Transverse colon (tissue), 4 donors: ENCODE data around the gene ARHGEF10L. TPM values are rescaled to one million over a fixed set of nuclear protein-coding genes. Genes with fewer than 3 reads are reported as not detected.

Source experiments
- DNase-seq: peaks from one replicate; pipeline ENCODE4 v3.0.0-alpha.2; 2019
- H3K27ac ChIP-seq, 4 donors: fragments of 200-600 bp; sonication (generic); 2 replicates each; pipeline ENCODE4 v1.5.1; 2016 to 2018; ENCODE audit warnings: inconsistent platforms in 4 of 4
- H3K27me3 ChIP-seq: fragments of 200-600 bp; sonication (generic); 2 replicates; pipeline ENCODE4 v1.5.1; 2017; ENCODE audit warnings: inconsistent platforms
- H3K36me3 ChIP-seq, 4 donors: fragments of 200-600 bp; sonication (generic); 2 replicates each; pipeline ENCODE4 v1.5.1; 2017 to 2019; ENCODE audit warnings: inconsistent platforms in 4 of 4
- H3K4me1 ChIP-seq, 4 donors: fragments of 200-600 bp; sonication (generic); 2 replicates each; pipeline ENCODE4 v1.5.1; 2017 to 2020; ENCODE audit warnings: inconsistent platforms in 4 of 4
- H3K4me3 ChIP-seq, 4 donors: fragments of 200-600 bp; sonication (generic); 1 replicate in 1 of 4; 2 replicates in 3 of 4; pipeline versions ENCODE4 v1.5.1 to v1.6.1; 2017 to 2019; ENCODE audit warnings: inconsistent platforms in 4 of 4
- H3K9me3 ChIP-seq, 2 donors: fragments of 200-600 bp; sonication (generic); 2 replicates each; pipeline ENCODE4 v1.5.1; 2017 to 2019; ENCODE audit warnings: inconsistent platforms in 2 of 2
- EP300 ChIP-seq: sonication (generic); formaldehyde crosslinking; IDR thresholded peaks from one replicate; pipeline ENCODE4 v1.6.1; 2017; ENCODE audit warnings: antibody characterized with exemption, low read depth
- POLR2A ChIP-seq: fragments of 450-650 bp; IDR thresholded peaks from one replicate; pipeline ENCODE4 v1.6.1; 2016; ENCODE audit warnings: antibody characterized with exemption, mild to moderate bottlenecking, moderate library complexity
- POLR2AphosphoS5 ChIP-seq, 3 donors: sonication (generic); formaldehyde crosslinking; IDR thresholded peaks; one replicate each; pipeline ENCODE4 v1.6.1; 2016; ENCODE audit warnings: antibody characterized with exemption in 3 of 3
- WGBS, 2 donors: methylation state at CpG; one replicate each; pipeline ENCODE4 v1.1.5; 2018; ENCODE audit warnings: low coverage in 1 of 2; 5-methylcytosine and 5-hydroxymethylcytosine counted together
- in situ Hi-C, 4 donors: fragments of 200-750 bp; cut with MboI; loops; one replicate each; pipeline versions ENCODE4 v1.15.0 to v1.15.1; 2017; ENCODE audit warnings: low sequenced_read_pairs in 3 of 4, low pct_ligation_motif_present in 1 of 4, low pct_unique_long_range_greater_than_20kb in 1 of 4
- intact Hi-C: fragments of 100-400 bp; cut with DNase I; formaldehyde crosslinking; loops from one replicate; pipeline ENCODE4 v1.15.1; 2023; ENCODE audit warnings: low total_unique reads
- total RNA-seq, 4 donors: library from RNA; depleted of rRNA; stranded (reverse); fragments of >200 nt; gene quantifications; one replicate each; pipeline ENCODE4 v1.1.0, GENCODE V29; 2016
- TF ChIP-seq, protein P1 (sequence below), 5 experiments: fragments of 200-600 bp in 3 of 5; fragments of 450-650 bp in 2 of 5; sonication (generic) in 3 of 5; IDR thresholded peaks; 1 replicate in 2 of 5; 2 replicates in 3 of 5; pipeline ENCODE4 v1.5.1; 2016 to 2017; ENCODE audit warnings: antibody characterized with exemption in 5 of 5, inconsistent platforms in 3 of 5, mild to moderate bottlenecking in 2 of 5, moderate library complexity in 1 of 5

Gene ARHGEF10L
- total RNA-seq, 4 donors from 2014 or later: 115 to 326 (median 199) TPM

DNA sequence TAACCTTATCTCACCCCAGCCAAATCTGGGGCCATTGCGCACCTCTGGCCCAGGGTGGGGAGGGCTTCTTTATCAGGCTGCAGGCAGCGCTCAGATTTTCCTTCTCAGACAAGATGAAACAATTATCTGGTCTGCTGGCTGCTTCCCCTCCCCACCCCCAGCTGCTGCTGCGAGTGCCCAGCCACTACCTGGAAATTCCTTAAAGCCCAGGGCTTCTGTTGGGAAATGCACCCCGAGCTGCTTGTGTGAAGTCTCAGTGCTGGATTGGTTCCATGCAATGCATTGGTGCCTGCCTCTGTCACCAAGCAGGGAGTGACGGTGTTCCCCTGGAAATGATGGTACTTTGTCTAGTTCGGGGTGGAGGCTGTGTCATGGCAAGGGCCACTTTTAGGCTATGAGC lies 197.1 kb downstream of the ARHGEF10L start:
- TF ChIP-seq EP300 (no peak), POLR2AphosphoS5 (IDR thresholded peaks at IDR 0.05) (no peak)
- TF ChIP-seq, protein P1, sequence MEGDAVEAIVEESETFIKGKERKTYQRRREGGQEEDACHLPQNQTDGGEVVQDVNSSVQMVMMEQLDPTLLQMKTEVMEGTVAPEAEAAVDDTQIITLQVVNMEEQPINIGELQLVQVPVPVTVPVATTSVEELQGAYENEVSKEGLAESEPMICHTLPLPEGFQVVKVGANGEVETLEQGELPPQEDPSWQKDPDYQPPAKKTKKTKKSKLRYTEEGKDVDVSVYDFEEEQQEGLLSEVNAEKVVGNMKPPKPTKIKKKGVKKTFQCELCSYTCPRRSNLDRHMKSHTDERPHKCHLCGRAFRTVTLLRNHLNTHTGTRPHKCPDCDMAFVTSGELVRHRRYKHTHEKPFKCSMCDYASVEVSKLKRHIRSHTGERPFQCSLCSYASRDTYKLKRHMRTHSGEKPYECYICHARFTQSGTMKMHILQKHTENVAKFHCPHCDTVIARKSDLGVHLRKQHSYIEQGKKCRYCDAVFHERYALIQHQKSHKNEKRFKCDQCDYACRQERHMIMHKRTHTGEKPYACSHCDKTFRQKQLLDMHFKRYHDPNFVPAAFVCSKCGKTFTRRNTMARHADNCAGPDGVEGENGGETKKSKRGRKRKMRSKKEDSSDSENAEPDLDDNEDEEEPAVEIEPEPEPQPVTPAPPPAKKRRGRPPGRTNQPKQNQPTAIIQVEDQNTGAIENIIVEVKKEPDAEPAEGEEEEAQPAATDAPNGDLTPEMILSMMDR (IDR thresholded peaks at IDR 0.05): no peak
- Histone ChIP-seq H3K9me3 (no peaks in the 10 kb centered on the region), H3K4me3 (no peak overlapping the region), H3K36me3 (no peaks in the 10 kb centered on the region), H3K27ac (no peak overlapping the region), H3K27me3 (peaks cover 26% of the 10 kb centered on the region), H3K4me1 (no peaks in the 10 kb centered on the region)
- 62% methylated on average over 6 of the region's 6 CpGs; no CpG with 5 or more reads in 1 of the 2 donors for WGBS, 2 donors
- no peak for DNase-seq
- intact Hi-C loops: no loop called here
- in situ Hi-C loops: no loop called here

DNA sequence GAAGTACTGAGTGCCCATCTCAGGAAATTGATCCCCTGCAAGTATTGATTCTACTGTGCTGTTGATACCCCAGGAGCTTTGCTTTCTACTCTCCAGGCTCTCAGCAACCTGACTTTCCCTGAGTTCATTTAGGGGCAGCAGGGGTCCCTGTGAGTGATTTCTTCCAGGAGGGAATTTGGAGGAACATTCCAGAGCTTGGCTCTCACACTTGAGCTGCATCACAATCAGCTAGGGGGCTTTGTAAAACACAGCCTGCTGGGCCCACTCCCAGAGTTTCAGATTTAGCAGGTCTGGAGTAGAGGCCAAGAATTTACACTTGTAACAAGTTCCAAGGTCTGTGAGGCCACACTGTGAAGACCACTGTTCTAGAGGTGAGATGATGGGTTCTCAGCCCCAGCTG lies 199.6 kb downstream of the ARHGEF10L start:
- Histone ChIP-seq H3K27me3 (peaks cover 30% of the 10 kb centered on the region), H3K27ac (no peak overlapping the region), H3K9me3 (no peaks in the 10 kb centered on the region), H3K4me3 (no peak overlapping the region), H3K4me1 (no peaks in the 10 kb centered on the region), H3K36me3 (no peaks in the 10 kb centered on the region)
- in situ Hi-C loops: no loop called here
- intact Hi-C loops: no loop called here
- DNase-seq: no peak
- TF ChIP-seq POLR2A (no peak), POLR2AphosphoS5 (IDR thresholded peaks at IDR 0.05) (no peak), EP300 (no peak)
- TF ChIP-seq, protein P1 (IDR thresholded peaks at IDR 0.05): no peak

DNA sequence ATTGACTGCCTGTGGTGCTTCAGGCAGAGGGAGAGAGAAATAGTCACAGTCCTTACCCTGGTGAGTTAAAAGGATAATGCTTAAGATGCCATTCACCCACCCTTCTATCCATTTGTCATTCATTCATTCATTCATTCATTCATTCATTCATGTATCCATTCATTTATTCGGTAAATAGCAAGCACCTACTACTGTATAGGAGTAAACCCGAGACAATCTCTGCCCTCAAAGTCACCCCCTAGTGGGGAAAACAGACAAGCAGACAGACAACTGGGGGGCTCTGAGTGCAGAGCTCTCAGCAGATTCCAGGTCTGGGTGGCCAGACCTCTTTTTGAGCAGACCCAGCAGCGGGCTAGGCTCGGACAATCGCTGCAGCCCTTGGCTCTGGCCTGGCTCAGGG lies 201.6 kb downstream of the ARHGEF10L start:
- Histone ChIP-seq H3K36me3 (no peaks in the 10 kb centered on the region), H3K9me3 (no peaks in the 10 kb centered on the region), H3K27ac (no peak overlapping the region), H3K27me3 (peaks cover 30% of the 10 kb centered on the region), H3K4me1 (no peaks in the 10 kb centered on the region), H3K4me3 (no peak overlapping the region)
- TF ChIP-seq POLR2A (no peak), EP300 (no peak)
- TF ChIP-seq, protein P1 (IDR thresholded peaks at IDR 0.05): no peak
- no peak for DNase-seq
- intact Hi-C loops (no loop called here), in situ Hi-C loops (no loop called here)
- WGBS, 2 donors: 44 to 74% methylated on average over 1 to 5 of the region's 5 CpGs

DNA sequence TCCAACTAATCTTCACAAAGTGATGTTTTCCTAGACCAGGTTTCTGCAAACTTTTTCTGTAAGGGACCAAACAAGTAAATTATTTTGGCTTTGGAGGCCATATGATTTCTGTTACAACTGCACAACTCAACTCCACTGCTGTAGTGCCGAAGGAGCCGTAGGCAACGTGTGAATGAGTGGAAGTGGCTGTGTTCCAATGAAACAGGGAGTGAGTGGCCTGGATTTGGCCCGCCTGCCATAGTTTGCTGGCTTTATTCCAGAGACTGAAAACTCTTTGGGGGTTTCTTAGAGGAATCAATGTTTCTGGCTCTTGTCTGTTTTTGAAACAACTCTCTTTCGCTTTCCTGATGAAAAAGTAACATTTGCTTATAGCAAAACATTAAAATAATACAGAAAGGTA lies 203.1 kb downstream of the ARHGEF10L start:
- intact Hi-C loops: no loop called here
- WGBS, 2 donors: 25 to 27% methylated on average over 5 of the region's 5 CpGs
- Histone ChIP-seq H3K36me3 (no peaks in the 10 kb centered on the region), H3K27ac (no peak overlapping the region), H3K4me1 (no peaks in the 10 kb centered on the region), H3K4me3 (no peak overlapping the region), H3K27me3 (peaks cover 24% of the 10 kb centered on the region), H3K9me3 (no peaks in the 10 kb centered on the region)
- DNase-seq: no peak
- TF ChIP-seq EP300 (no peak), POLR2AphosphoS5 (IDR thresholded peaks at IDR 0.05) (no peak), POLR2A (no peak)
- TF ChIP-seq, protein P1 (IDR thresholded peaks at IDR 0.05): no peak
- in situ Hi-C loops: no loop called here
